GM23248 (cell line): Measurements from ENCODE around the gene GUCA2B.

ENCODE experiments used
- EZH2 ChIP-seq: fragments of 200-600 bp; sonication (generic); IDR thresholded peaks from 2 replicates; pipeline ENCODE4 v1.6.1; 2018; ENCODE audit warnings: antibody characterized with exemption, mild to moderate bottlenecking; ENCODE audit not compliant: insufficient read depth, poor library complexity, severe bottlenecking
- EZH2phosphoT487 ChIP-seq: fragments of 200-600 bp; sonication (generic); IDR thresholded peaks from 2 replicates; pipeline ENCODE4 v1.6.1; 2018; ENCODE audit warnings: antibody characterized with exemption, moderate library complexity, mild to moderate bottlenecking, low read depth; ENCODE audit not compliant: insufficient read depth

DNA sequence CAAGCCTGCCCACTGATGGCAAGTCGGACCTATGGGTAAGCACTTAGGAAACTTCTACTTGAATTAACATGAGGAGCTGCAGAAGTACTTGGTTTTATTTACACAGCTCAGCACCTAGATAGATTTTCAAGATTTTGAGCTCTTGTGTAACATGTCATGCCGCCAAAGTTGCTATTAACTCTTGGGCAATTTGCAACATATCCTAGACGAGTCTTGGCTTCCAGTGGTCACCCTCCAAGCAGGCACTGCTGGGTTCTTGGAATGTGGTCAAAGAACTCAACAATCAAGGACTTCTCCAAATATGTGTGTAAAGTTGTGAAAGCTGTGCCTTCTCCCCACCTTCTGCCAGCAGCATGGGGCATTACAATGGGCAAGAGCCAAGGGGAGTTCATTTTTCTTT, 17.8 kb upstream of the GUCA2B start:
- no peak for TF ChIP-seq EZH2phosphoT487
- no peak for TF ChIP-seq EZH2
